ENCODE data around the gene CADM2.

CADM2 gene

DNA sequence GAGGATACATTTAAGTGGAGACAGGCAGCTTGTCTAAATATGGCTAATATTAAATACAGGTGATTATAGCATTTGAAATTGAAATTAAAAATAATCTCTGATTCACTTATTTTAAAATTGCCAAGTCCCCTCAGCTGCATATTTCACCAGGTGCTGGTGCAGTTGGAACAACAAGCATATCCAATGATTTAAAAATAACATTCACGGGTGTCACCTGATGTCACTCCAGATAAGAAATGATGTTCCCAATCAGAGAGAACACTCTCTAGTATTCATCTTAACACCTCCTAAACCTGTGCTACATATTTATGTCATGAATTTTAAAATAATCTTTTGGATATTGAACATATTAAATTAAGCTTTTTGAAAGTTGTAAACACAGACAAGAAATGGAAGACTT lies 249.9 kb downstream of the CADM2 start:
- DNase-seq, result no peak

DNA sequence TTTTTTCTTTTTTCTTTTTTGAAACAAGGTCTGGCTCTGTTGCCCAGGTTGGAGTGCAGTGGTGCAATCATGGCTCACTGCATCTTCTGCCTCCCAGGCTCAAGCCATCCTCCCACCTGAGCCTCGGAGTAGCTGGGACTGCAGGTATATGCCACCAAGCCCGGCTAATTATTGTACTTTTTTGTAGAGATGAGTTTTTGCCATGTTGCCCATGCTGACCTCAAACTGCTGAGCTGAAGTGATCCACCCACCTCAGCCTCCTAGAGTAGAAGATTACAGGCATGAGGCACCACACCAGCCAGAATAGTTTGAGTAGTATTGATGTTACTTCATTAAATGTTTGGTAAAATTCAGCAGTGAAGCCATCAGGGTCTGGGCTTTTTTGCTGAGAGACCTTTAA lies 251.8 kb downstream of the CADM2 start:
- no peak for DNase-seq

DNA sequence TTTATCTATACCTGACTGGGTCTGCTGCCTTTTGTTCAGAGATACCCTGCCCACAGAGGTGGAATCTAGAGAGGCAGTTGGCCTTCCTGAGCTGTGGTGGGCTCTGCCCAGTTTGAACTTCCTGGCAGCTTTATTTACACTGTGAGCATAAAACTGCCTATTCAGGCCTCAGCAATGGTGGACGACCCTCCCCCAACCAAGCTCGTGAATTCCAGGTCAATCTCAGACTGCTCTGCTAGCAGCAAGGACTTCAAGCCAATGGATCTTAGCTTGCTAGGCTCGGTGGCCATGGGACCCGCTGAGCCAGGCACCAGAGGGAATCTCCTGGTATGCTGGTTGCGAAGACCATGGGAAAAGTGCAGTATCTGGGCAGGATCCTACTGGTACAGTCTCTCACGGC lies 270.2 kb downstream of the CADM2 start:
- no peak for DNase-seq

DNA sequence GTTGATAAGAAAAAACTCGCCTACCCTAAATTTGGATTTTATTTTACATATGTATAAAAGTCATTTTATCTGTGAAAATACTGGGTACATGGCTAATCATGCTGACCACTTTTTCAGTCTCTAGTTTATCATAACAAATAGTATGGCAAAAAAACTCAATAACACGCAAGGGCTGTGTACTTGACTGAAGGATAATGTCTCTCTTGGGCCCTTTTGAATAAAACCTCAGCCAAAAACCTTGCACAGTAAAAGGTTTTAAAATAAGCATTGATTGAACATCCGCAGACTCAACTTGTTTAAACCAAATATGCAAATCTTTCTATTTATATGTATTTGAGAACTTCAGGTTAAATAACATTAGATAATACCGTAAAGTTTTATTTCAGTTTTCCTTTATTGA lies 285.3 kb downstream of the CADM2 start:
- no peak for DNase-seq

DNA sequence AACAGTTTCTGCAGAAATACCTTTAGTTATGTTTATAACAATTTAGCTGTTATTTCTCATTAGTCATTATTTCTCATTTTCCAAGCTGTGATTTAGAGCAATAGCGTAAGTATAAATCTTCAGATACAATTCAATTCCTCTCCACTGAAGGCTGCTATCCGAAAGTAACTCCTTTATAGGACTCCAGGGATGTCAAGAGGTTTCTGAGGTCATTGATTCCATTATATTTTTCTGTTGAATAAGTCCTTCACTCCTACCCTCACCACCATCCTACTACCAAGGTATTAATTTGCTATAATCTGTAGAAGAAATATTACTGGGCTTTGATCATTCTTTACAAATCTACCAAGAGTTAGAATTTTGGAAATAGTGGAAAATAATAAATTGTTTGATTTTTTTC lies 285.7 kb downstream of the CADM2 start:
- no peak for DNase-seq

DNA sequence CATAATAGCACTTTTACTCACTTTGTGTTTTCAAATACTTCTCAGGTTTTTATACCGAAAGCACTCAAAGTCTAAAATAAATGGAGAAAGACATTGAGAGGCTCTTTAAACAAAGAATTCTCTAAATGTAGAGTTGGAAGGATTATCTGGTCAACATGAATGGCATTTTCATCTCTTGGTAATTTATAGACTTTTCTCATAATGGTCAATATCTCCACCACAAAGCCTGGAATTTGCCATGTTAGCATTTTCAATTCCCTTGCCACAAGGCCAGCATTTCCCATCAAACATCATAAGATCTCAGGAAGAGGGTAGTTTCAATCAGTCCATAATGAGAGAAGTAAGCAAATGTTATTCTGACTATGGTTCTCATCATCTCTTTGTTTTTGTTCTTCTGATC lies 293.0 kb downstream of the CADM2 start:
- no peak for DNase-seq

DNA sequence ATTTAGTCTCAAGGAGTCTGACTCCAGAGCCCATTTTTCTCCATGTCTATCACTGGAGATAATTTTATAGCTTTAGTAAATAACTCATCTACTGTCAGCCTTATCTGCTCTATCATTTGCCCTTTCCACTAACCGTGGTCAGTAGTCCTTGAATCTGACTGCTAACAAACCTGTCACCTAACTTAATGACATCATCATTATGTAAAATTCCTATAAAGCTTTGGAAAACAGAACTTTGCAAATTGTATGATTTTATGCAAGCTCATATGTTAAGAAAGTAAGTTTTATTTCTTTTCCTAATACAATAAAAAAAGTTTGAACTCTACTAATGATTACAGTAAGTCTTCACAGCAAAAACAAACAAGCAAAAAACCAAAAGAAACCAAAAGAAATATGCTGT lies 293.9 kb downstream of the CADM2 start:
- DNase-seq, result no peak

DNA sequence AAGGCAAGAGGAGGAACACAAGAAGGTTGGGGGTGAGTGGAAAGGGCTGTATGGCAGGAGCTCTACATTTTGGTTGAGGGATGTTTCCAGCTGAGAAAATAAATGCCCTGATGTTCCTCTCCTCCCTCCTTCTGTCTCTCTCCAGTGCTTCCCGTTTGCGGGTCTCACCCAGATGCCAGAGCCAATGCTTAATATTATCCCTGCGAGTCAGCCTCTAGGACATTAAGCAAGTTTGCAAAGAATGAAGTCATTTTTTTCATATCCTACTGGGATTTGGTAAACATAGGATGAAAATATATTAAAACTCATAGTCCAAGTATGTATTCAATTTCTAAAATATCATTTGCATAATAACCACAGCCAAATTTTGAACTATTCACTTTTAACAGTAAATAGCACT lies 295.9 kb downstream of the CADM2 start:
- DNase-seq, result no peak

DNA sequence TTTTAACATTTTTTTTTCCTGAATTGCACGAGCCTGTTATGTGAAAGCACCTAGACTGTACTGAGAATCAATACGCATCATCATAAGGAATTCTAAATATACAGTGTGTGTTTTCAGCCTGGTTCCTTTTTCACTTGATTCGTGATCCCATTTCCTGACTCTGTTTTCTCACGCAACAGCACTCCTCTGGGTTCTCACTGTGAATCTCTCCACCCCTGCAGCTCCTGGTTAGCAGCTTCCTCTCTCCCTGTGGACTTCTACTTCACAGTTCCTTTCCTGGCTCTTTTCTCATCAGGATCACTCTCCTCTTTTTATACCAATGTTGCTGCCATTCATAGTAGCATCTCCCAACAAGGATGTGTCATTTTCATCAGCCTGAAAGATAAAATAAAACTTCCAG lies 297.2 kb downstream of the CADM2 start:
- DNase-seq, result no peak

DNA sequence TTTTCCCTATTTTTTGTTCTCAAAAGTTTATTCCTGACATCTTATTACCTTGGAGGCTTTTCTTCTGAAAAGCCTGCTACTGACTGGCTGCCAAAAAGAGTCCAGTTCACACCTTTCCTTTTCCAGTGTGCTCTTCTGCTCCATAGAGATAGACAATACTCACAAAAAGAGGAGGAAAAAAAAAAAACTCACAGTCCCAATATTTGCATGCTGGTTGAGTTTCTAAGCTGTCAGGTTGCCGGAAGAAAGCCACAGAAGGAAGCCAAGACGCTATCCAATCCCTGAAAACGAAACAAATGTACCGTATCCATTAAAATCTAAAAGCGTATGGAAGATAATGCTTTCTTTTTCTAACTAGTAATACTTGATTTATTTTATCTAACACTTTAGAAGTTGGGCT lies 299.5 kb downstream of the CADM2 start:
- DNase-seq, result no peak

DNA sequence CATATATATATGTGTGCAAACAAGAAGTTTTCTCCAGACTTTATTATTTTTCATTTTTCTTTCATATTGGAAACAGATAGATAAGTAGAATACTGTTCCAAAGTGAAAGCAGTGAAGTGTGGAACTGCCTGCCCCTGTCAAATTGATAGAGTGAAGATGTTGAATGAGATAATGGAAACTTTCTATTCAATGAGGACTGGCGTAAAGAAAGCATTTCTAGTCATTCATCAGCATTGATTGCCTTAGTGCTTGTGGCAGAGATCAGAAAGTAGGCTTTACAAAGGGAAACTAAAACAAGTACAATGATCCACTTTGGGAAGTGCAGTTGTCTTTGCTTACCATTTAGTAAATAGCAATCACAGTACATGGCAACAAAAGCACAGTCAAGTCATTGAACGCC lies 300.0 kb downstream of the CADM2 start:
- no peak for DNase-seq

DNA sequence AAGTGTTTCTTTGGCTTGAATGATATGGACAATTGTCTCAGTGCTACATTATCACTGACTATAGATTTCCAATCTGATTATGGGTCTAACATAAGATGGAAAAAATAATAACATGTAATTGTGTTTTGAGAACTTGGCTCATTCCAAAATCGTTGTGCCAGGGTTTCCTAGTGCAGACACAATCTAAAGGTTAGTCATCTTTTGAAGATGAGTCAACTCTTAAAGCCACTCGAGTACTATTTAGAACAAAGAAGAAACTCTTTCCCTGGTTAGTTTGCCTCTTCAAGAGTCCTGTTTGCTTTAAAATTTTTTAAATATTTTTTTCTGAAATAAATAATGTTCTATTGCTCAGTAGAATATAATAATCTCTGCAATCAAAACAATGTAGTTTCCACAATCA lies 301.0 kb downstream of the CADM2 start:
- DNase-seq, result no peak

DNA sequence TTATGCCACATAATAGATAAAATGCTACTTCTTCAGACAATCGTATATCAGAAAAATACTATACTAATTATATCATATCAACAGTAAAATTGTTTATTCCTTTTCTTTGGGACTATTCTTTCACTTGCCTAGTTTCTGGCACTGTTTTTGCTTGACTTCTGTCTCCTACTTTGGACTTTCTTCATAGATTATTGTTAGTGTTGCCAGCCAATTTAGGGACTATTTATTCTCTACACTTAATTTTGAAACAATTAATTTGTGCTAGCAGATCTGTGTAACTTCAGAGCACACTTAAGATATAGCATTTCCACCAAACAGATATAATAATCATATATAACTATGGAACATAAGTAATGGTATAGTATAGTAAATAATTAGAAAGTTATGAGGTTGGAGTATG lies 305.6 kb downstream of the CADM2 start:
- DNase-seq, result no peak

DNA sequence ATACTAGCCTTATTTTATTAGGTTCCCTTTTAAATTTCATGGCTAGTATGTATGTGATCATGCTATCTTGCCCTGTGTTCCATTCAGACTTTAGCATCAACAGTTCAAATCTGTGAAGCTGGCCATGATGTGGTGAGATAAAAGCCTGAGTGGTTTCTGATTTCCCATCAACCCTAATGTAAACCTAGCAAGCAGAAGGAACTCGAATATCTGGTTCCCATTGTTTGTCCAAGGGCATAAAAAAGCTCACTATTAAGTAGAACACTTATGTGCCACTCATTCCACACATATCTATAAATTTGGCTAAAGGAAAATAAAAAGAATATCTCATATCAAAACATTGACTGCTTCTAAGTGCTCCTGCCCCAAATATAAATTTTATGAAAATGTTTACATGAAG lies 311.7 kb downstream of the CADM2 start:
- no peak for DNase-seq

DNA sequence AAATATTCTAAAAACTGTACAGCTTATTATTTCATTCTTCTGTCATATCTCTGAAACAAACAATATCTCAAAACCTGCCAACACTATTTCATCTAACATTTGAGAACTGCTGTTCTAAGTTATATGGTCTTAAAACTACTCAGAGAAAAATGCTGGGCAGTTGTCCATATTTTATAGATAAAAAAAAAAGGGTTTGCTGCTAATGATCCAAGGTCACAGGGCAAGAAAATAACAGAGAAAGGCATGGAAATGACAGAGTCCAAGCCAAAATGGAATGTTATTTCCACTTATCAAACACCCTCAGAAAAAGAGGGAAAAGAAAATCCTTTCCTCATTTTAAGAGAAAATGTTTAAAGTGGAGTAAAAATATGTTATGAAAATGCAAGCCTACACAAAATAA lies 313.1 kb downstream of the CADM2 start:
- no peak for DNase-seq

DNA sequence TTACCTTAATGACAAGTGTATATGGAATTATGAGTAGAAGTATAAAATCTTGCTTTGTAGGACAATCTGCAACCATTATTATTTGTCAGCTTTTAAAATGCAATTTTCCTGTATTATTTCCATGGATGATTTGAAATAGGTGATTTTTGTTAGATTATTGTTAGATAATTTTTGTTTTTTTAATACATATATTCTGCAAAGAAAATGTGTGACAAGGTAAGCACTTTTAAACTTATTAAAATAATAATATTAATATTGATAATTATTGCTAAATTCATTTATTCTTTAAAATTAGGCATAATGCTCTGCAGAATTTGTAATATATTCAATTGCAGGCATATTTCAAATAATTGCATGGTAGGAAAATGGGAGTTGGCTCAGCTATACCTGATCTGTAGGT lies 329.5 kb downstream of the CADM2 start:
- no peak for DNase-seq

DNA sequence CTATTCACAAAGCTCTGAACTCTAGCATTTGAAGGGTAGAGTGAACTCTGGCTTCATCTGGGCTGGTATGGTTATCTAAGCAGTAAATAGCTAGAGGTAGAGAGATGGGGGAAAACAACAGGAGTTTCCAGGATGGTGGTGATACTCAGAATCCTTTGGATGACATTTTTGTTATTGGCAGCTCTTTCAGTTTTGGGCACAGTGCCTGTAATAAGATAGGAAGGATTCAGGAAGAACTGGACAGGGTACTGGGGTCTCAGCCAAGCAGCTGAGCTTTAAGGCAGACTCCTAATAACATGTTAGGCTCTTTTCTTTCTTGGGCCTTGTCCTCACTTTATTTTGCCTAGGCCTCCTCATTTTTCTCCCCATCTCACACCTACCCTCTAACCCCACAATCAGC lies 338.5 kb downstream of the CADM2 start:
- no peak for DNase-seq

DNA sequence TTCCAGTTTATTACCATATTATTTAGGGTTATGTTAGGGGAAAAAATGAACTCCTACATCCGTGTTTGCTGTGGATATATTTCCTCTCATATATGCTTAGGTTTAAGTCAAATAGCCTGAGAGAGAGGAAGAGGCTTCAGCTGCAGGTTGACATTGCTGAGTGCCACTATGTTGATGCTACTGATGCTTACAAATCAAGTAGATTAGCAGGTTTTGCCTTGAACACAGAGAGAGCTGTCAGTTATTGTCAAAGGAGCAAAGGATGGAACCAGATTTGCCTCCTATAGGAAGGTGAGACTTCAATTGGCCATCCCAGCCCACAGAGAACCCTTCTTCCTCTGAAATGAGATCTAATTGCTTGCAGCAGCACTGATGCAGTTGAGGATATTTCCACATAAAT lies 339.2 kb downstream of the CADM2 start:
- no peak for DNase-seq

DNA sequence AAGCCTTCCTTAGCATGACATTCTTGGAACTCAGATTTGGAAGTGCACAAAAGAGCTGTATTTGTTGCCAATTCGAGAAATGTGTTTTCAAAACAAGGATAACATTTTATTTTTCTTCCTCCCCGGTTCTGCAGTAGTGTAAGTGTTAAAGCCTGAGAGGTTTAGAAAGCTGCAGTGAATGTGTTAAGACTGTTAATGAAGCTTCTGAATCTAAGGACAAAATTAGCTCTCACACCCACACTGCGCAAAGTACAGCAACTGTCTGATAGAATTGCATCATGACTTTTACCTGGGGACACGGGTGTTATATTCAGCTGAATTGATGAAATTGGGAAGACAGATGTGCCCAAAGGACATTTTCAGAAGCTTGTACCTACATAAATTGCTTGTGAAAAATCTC lies 344.4 kb downstream of the CADM2 start:
- DNase-seq, result no peak

DNA sequence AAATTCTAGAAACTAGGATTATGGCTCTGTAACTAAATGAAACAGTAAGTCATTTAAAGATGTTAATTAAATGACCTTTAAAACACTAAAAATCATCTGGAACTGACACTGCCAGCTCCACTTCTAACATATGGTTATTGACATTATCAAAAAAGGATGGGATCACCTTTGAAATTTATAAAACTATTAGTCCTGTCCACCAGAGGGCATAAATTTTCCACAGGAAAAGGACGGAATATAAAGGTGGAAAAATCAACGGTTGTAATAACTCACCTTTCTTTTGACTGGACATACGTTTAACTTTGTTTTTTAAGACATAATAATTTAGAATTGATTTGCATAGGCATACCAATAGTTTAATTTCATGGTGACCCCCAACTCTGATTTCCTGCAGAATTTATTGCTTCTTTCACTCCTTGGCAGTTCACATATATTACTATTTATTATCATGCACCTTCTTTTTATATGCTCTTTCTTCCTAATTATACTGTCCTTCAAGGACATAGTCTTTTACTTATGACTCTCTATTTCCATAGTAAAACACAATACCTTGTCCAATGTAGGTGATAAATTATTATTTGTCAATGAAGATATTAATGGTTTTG lies 345.7 kb downstream of the CADM2 start:
- no peak for DNase-seq

DNA sequence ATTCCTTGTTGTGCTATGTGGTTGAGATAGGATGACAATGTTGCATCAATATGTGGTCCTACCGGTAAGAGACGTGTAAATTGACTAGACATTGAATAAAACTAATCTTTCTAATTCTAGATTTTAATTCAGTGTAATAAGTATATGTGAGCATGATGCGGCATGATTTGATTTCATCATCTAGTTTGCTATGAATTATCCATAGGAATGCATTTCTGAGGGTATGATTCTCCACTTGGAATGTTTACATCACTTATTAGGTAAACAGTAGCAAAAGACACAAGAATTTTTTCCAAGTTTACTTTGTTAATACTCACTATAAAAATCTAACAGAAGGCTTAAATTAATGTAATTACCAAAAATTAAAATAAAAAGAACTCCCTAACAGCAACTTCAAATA lies 353.5 kb downstream of the CADM2 start:
- DNase-seq, result no peak

DNA sequence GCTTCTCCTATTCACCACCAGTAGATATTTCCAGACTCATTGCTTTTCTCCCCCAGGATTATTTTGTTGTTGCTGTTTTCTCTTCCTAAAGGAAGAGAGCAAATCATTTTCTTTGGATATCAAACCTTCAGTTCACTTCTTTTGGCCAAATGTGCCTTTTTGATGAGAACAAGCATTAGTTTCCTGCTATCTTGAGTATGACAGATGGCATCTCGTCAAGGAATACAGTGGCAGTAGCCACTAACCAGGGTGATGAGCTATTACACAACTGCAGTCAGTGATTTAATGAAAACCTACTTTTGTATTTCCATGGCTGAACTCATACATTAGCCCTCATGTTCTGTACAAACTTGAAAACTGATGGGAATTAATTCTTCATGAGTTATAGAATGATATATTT lies 354.6 kb downstream of the CADM2 start:
- DNase-seq, result no peak

DNA sequence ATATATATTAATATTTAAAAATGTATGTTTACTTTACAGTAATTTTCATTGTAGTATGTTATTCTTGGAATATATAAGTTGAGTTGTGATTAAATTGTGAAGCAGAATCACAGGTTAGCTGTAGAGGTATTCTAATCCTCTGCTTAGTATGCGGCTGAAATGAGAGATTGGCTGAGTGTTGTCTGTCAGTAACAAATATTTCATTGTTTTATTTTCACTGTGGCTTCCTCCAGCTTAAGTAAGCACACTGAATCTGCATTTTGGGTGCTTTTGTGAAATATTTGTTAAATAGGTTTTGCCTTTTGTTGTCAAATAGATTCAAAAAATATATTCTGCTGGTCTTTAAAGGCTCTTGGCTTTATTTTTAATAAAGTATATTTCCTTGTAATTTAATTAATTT lies 357.5 kb downstream of the CADM2 start:
- DNase-seq, result no peak

DNA sequence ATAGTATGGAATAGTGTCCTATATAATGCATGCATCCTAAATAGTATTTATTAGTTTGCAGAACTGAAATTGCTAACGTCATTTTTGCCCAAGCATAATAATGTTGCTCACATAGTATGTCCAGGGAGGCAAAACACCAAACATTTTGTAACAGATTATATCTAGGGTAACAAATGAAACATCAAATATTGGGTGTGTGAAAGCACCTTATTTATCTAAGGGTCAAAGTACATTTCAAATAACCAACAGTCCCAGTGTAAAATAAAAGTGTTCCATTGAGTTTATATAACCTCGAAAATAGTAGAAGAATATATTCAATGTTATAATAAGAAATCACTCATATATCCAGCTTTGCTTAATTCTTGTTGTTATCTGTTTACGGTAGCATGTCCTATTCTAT lies 363.1 kb downstream of the CADM2 start:
- no peak for DNase-seq

DNA sequence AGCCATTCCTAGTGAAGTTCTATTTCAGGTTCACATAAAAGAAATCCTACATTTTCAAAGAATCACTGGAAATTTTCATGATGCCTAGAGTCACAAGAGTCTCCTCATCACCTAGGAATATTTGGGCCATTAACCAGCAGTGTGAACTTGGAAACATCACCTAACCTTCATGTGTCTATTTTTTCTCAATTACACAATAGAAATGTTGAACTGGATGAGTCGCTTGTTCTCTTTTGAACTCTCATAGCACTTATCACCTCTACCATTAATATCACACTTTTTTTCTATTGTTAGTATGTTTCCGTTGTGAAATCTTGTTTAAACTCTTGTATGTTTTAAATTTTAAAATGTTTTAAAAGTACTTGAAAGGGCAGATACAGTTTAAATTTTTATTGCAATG lies 371.3 kb downstream of the CADM2 start:
- DNase-seq, result no peak

DNA sequence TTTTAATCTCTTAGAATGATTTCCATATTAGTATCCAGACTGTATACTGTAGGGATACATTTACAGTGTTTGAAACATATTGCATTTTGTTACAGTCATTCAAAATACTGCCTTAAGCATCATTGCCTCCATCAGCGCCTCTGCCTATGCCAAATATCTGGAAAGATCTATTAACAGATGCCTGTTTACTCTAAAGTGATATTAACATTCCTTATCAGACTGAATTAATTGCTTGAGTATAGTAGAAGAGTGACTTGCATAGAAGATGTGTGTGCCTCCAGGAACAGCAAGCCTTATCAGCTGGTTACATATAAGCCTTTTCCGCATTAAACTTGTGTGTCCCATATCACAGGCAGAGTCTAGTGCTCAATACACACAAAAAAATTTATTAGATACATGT lies 379.1 kb downstream of the CADM2 start:
- no peak for DNase-seq

All from AML-193 (cell line).